HCT116 (cell line): ENCODE results near the gene CNTNAP2. TPM values are rescaled to one million over a fixed set of nuclear protein-coding genes. Genes with fewer than 3 reads are reported as not detected.

ENCODE experiments used
- ATAC-seq: fragments of 200-7000 bp; cut with Tn5 transposase; 2 replicates; pipeline ENCODE4 v1.9.1; 2020; ENCODE audit warnings: mild to moderate bottlenecking, moderate library complexity
- BruUV-seq: library from RNA; stranded (reverse); fragments of 400-500 nt; replicated peaks from 2 replicates; lab custom pipeline; 2021; lab: Mats Ljungman, UMichigan
- CTCF ChIA-PET: fragments of 300-600 bp; sonication (Branson Sonifier 250); formaldehyde crosslinking; loops from one replicate; lab custom pipeline; 2021; ENCODE audit warnings: antibody characterized with exemption; lab: Charles Lee
- POLR2A ChIA-PET: fragments of 300-600, 350-600 bp; sonication (Branson Sonifier 250); formaldehyde crosslinking; loops from one replicate; lab custom pipeline; 2021; ENCODE audit warnings: antibody characterized with exemption; lab: Charles Lee
- RAD21 ChIA-PET, 2 experiments: fragments of 300-600 bp; sonication (Branson Sonifier 250); formaldehyde crosslinking; loops; one replicate each; lab custom pipeline; 2023; ENCODE audit warnings: low total read pairs in 2 of 2; ENCODE audit not compliant: uncharacterized antibody in 2 of 2, unreplicated experiment in 2 of 2, low non-redundant PET in 1 of 2; lab: Charles Lee
- DNase-seq: peaks from one replicate; pipeline ENCODE4 v3.0.0-alpha.2; 2010; ENCODE audit warnings: low read depth, low spot score
- H2AFZ ChIP-seq: fragments of 200-600 bp; shearing (Covaris generic), sonication (generic); 2 replicates; pipeline ENCODE4 v1.6.1; 2017; ENCODE audit warnings: low read depth, mixed run types, mixed read lengths, antibody characterized with exemption, low read length; ENCODE audit not compliant: poor library complexity, severe bottlenecking
- H3K27ac ChIP-seq: 2 replicates; pipeline ENCODE4 v1.5.1; 2012; ENCODE audit warnings: low read depth, low read length
- H3K27me3 ChIP-seq: fragments of 200-600 bp; sonication (generic); 2 replicates; pipeline ENCODE4 v1.6.1; 2016; ENCODE audit warnings: mixed run types, low read length, mixed read lengths; ENCODE audit not compliant: insufficient read depth
- H3K36me3 ChIP-seq, 2 experiments: fragments of 200-500 bp in 1 of 2; fragments of 200-600 bp in 1 of 2; sonication (Bioruptor generic) in 1 of 2; sonication (generic) in 1 of 2; 2 replicates each; pipeline versions ENCODE4 v1.5.1 to v1.6.1; 2014 to 2016; ENCODE audit warnings: low read length in 2 of 2, inconsistent platforms in 1 of 2, mixed read lengths in 1 of 2, mixed run types in 1 of 2; ENCODE audit not compliant: insufficient read depth in 2 of 2, control insufficient read depth in 1 of 2
- H3K4me1 ChIP-seq, 2 experiments: fragments of 200-600 bp in 1 of 2; sonication (generic) in 1 of 2; 2 replicates each; pipeline versions ENCODE4 v1.5.1 to v1.6.1; 2012 to 2017; ENCODE audit warnings: low read length in 2 of 2, inconsistent platforms in 1 of 2, mild to moderate bottlenecking in 1 of 2, mixed read lengths in 1 of 2, mixed run types in 1 of 2, moderate library complexity in 1 of 2; ENCODE audit not compliant: insufficient read depth in 2 of 2, control insufficient read depth in 1 of 2
- H3K4me2 ChIP-seq: fragments of 200-600 bp; sonication (generic); 2 replicates; pipeline ENCODE4 v1.6.1; 2017; ENCODE audit warnings: mixed run types, low read length, mixed read lengths
- H3K4me3 ChIP-seq, 2 experiments: fragments of 200-600 bp in 1 of 2; sonication (generic) in 1 of 2; replicated peaks in 1 of 2; 2 replicates each; pipeline ENCODE4 v1.5.1; 2011 to 2016; ENCODE audit warnings: low read length in 2 of 2, control low read depth in 1 of 2, low read depth in 1 of 2, mild to moderate bottlenecking in 1 of 2, mixed read lengths in 1 of 2, mixed run types in 1 of 2
- H3K79me2 ChIP-seq: fragments of 200-600 bp; sonication (generic); 2 replicates; pipeline ENCODE4 v1.6.1; 2017; ENCODE audit warnings: mild to moderate bottlenecking, mixed run types, low read length, moderate library complexity, mixed read lengths; ENCODE audit not compliant: insufficient read depth
- H3K9ac ChIP-seq: fragments of 200-600 bp; sonication (generic); 2 replicates; pipeline ENCODE4 v1.6.1; 2016; ENCODE audit warnings: low read length, mixed read lengths
- H3K9me2 ChIP-seq: fragments of 200-600 bp; sonication (generic), shearing (Covaris generic); 2 replicates; pipeline ENCODE4 v1.6.1; 2017; ENCODE audit warnings: mixed run types, mild to moderate bottlenecking, moderate library complexity; ENCODE audit not compliant: insufficient read depth
- H3K9me3 ChIP-seq, 2 experiments: fragments of 200-500 bp in 1 of 2; fragments of 200-600 bp in 1 of 2; sonication (Bioruptor generic) in 1 of 2; sonication (generic) in 1 of 2; 2 replicates each; pipeline ENCODE4 v1.6.1; 2014 to 2017; ENCODE audit warnings: low read length in 2 of 2, mixed read lengths in 2 of 2, inconsistent platforms in 1 of 2, low read depth in 1 of 2, mild to moderate bottlenecking in 1 of 2, mixed run types in 1 of 2, moderate library complexity in 1 of 2; ENCODE audit not compliant: control insufficient read depth in 1 of 2, insufficient read depth in 1 of 2
- H4K20me1 ChIP-seq: fragments of 200-600 bp; sonication (generic), shearing (Covaris generic); 2 replicates; pipeline ENCODE4 v1.6.1; 2017; ENCODE audit warnings: mixed run types, mild to moderate bottlenecking, moderate library complexity; ENCODE audit not compliant: insufficient read depth
- CBX3 ChIP-seq: IDR thresholded peaks from 2 replicates; pipeline ENCODE4 v1.6.1; 2012; ENCODE audit warnings: low read depth
- CEBPB ChIP-seq: IDR thresholded peaks from 2 replicates; pipeline ENCODE4 v1.6.1; 2012; ENCODE audit warnings: low read depth
- CTCF ChIP-seq, 3 experiments: fragments of 200-600 bp in 1 of 3; sonication (generic) in 1 of 3; IDR thresholded peaks in 2 of 3; conservative IDR thresholded peaks in 1 of 3; 2 replicates each; pipeline ENCODE4 v1.5.1; 2012 to 2017; ENCODE audit warnings: low read depth in 2 of 3, low read length in 2 of 3, antibody characterized with exemption in 1 of 3, borderline replicate concordance in 1 of 3, control low read depth in 1 of 3, mild to moderate bottlenecking in 1 of 3, mixed read lengths in 1 of 3, mixed run types in 1 of 3, moderate library complexity in 1 of 3; ENCODE audit not compliant: insufficient read depth in 1 of 3
- EGR1 ChIP-seq: IDR thresholded peaks from 2 replicates; pipeline ENCODE4 v1.6.1; 2012; ENCODE audit warnings: low read depth
- ELF1 ChIP-seq: IDR thresholded peaks from 2 replicates; pipeline ENCODE4 v1.6.1; 2012; ENCODE audit warnings: low read depth, borderline replicate concordance
- EZH2 ChIP-seq: fragments of 200-600 bp; sonication (generic); IDR thresholded peaks from 2 replicates; pipeline ENCODE4 v1.6.1; 2017; ENCODE audit warnings: antibody characterized with exemption, mixed run types
- EZH2phosphoT487 ChIP-seq: fragments of 200-600 bp; IDR thresholded peaks from 2 replicates; pipeline ENCODE4 v1.6.1; 2018; ENCODE audit warnings: antibody characterized with exemption, borderline replicate concordance
- FOSL1 ChIP-seq: IDR thresholded peaks from 2 replicates; pipeline ENCODE4 v1.6.1; 2012; ENCODE audit warnings: low read depth
- JUND ChIP-seq: IDR thresholded peaks from 2 replicates; pipeline ENCODE4 v1.6.1; 2012
- MAX ChIP-seq: IDR thresholded peaks from 2 replicates; pipeline ENCODE4 v1.6.1; 2012
- POLR2A ChIP-seq: IDR thresholded peaks from 2 replicates; pipeline ENCODE4 v1.7.0; 2011; ENCODE audit warnings: borderline replicate concordance; ENCODE audit not compliant: insufficient read depth, insufficient read length; ENCODE audit errors: extremely low read depth
- POLR2AphosphoS5 ChIP-seq: IDR thresholded peaks from 2 replicates; pipeline ENCODE4 v1.6.1; 2011; ENCODE audit warnings: mild to moderate bottlenecking, low read depth, low read length, moderate library complexity
- RAD21 ChIP-seq: IDR thresholded peaks from 2 replicates; pipeline ENCODE4 v1.6.1; 2012; ENCODE audit warnings: low read depth, mild to moderate bottlenecking
- SIN3A ChIP-seq: IDR thresholded peaks from 2 replicates; pipeline ENCODE4 v1.6.1; 2012; ENCODE audit warnings: low read depth
- SP1 ChIP-seq: IDR thresholded peaks from 2 replicates; pipeline ENCODE4 v1.6.1; 2012; ENCODE audit warnings: low read depth
- SRF ChIP-seq: IDR thresholded peaks from 2 replicates; pipeline ENCODE4 v1.6.1; 2012; ENCODE audit warnings: low read depth
- ZFX ChIP-seq: fragments of 450-650 bp; IDR thresholded peaks from 2 replicates; pipeline ENCODE4 v1.6.1; 2017
- ZNF274 ChIP-seq: fragments of 200-500 bp; sonication (Bioruptor generic); IDR thresholded peaks from 2 replicates; pipeline ENCODE4 v1.6.1; 2014; ENCODE audit warnings: mild to moderate bottlenecking, low read depth, low read length, inconsistent platforms
- intact Hi-C: fragments of 100-400 bp; cut with micrococcal nuclease; formaldehyde crosslinking; loops from 2 replicates; pipeline ENCODE4 v1.10.0; 2022
- total RNA-seq: library from RNA; stranded (reverse); gene quantifications from one replicate; pipeline ENCODE4 v1.2.1, GENCODE V29; 2021; ENCODE audit not compliant: unreplicated experiment

The CNTNAP2 gene
- total RNA-seq, 1 experiment from 2014 or later: 0.37 TPM

GRCh38 chr7:146956321-146956720 lies 839.7 kb downstream of the CNTNAP2 start:
- POLR2A ChIA-PET: no interaction called here
- CTCF ChIA-PET: no interaction called here
- H2AFZ ChIP-seq: no peak overlapping the region

GRCh38 chr7:146956853-146957252 lies 840.3 kb downstream of the CNTNAP2 start:
- H3K4me2 ChIP-seq: no peak overlapping the region
- no peaks in the 10 kb centered on the region for H3K9me2 ChIP-seq
- CTCF ChIA-PET: no interaction called here
- H3K27me3 ChIP-seq: no peaks in the 10 kb centered on the region
- H3K9me3 ChIP-seq: peaks cover 25 to 34% of the 10 kb centered on the region in 2 experiments; a peak in 3 of 4 replicates
- no peak for TF ChIP-seq CEBPB
- no peak for TF ChIP-seq POLR2A
- TF ChIP-seq MAX: no peak
- TF ChIP-seq EZH2: no peak
- no peak for TF ChIP-seq ZNF274
- TF ChIP-seq ZFX: no peak
- no peak for TF ChIP-seq SIN3A
- no peak for TF ChIP-seq SP1
- TF ChIP-seq FOSL1: no peak
- TF ChIP-seq CTCF (IDR thresholded peaks at IDR 0.05 in 2 of 3, conservative IDR thresholded peaks at IDR 0.05 in 1 of 3; ENCODE audit: borderline replicate concordance in 1 of 3, insufficient read depth in 1 of 3, low read depth in 2 of 3, low read length in 2 of 3): no peak
- no peak for TF ChIP-seq RAD21
- no peak for TF ChIP-seq POLR2AphosphoS5
- no peak for TF ChIP-seq EZH2phosphoT487
- no peak for TF ChIP-seq EGR1
- no peak for TF ChIP-seq JUND
- TF ChIP-seq SRF: no peak
- no peak overlapping the region for H3K4me3 ChIP-seq
- no peaks in the 10 kb centered on the region for H4K20me1 ChIP-seq
- intact Hi-C loops: no loop called here
- RAD21 ChIA-PET: no interaction called here
- POLR2A ChIA-PET: no interaction called here
- no peak overlapping the region for H2AFZ ChIP-seq
- H3K27ac ChIP-seq: no peak overlapping the region
- no peak overlapping the region for H3K9ac ChIP-seq
- no peak for ATAC-seq
- no peaks in the 10 kb centered on the region for H3K79me2 ChIP-seq
- no peaks in the 10 kb centered on the region for H3K36me3 ChIP-seq
- DNase-seq: no peak
- no TSS peak for BruUV-seq
- H3K4me1 ChIP-seq: no peaks in the 10 kb centered on the region

More at GRCh38 chr7:146956321-146956720, 839.7 kb downstream of the CNTNAP2 start:
- H3K4me1 ChIP-seq: no peaks in the 10 kb centered on the region
- DNase-seq (no peak), ATAC-seq (no peak)
- no peaks in the 10 kb centered on the region for H3K27me3 ChIP-seq
- BruUV-seq: no TSS peak
- no peaks in the 10 kb centered on the region for H3K9me2 ChIP-seq
- H3K79me2 ChIP-seq: no peaks in the 10 kb centered on the region
- H4K20me1 ChIP-seq: no peaks in the 10 kb centered on the region
- no peak overlapping the region for H3K4me2 ChIP-seq
- H3K36me3 ChIP-seq: no peaks in the 10 kb centered on the region
- H3K9me3 ChIP-seq: peaks cover 20 to 34% of the 10 kb centered on the region in 2 experiments; a peak in 3 of 4 replicates
- intact Hi-C loops: no loop called here
- no peak overlapping the region for H3K4me3 ChIP-seq
- TF ChIP-seq CBX3: no peak
- no peak for TF ChIP-seq ELF1
- no peak for TF ChIP-seq ZNF274
- no peak for TF ChIP-seq FOSL1
- TF ChIP-seq EGR1: no peak
- TF ChIP-seq MAX: no peak
- RAD21 ChIA-PET: no interaction called here
- no peak overlapping the region for H3K9ac ChIP-seq
- H3K27ac ChIP-seq: no peak overlapping the region
